Urinary bladder (tissue), 4 donors: ENCODE measurements around the gene PIMREG. TPM values are rescaled to one million over a fixed set of nuclear protein-coding genes. Genes with fewer than 3 reads are reported as not detected.

Source experiments
- DNase-seq: peaks from one replicate; pipeline ENCODE4 v3.0.0-alpha.2; 2015; ENCODE audit errors: extremely low spot score
- H3K27ac ChIP-seq: one replicate; pipeline ENCODE4 v1.5.1; 2013; ENCODE audit warnings: low read depth, mild to moderate bottlenecking, moderate library complexity
- H3K36me3 ChIP-seq: one replicate; pipeline ENCODE4 v1.6.1; 2013; ENCODE audit warnings: mild to moderate bottlenecking, moderate library complexity; ENCODE audit not compliant: insufficient read depth
- H3K4me1 ChIP-seq: one replicate; pipeline ENCODE4 v1.6.1; 2013; ENCODE audit warnings: mild to moderate bottlenecking, moderate library complexity; ENCODE audit not compliant: insufficient read depth
- H3K4me3 ChIP-seq: one replicate; pipeline ENCODE4 v1.5.1; 2013; ENCODE audit warnings: low read depth, low read length
- whole genome bisulfite sequencing: extraction: QIAGEN DNeasy Blood & Tissue Kit; methylation state at CpG from one replicate; pipeline ENCODE4 v1.1.7; 2013; 5-methylcytosine and 5-hydroxymethylcytosine counted together
- polyA plus RNA-seq: library from polyadenylated mRNA; stranded (reverse); fragments of 200-250 nt; gene quantifications from one replicate; pipeline ENCODE4 v1.2.3, GENCODE V29; 2013
- total RNA-seq: library from RNA; depleted of rRNA; stranded (reverse); fragments of >200 nt; gene quantifications from one replicate; pipeline ENCODE4 v1.2.3, GENCODE V29; 2014
- donor health status: healthy with polysubstance abuse.
- donor health status: healthy.

The PIMREG gene
- total and polyA plus RNA-seq, 2 donors: 0.41 to 14.2 TPM

DNA sequence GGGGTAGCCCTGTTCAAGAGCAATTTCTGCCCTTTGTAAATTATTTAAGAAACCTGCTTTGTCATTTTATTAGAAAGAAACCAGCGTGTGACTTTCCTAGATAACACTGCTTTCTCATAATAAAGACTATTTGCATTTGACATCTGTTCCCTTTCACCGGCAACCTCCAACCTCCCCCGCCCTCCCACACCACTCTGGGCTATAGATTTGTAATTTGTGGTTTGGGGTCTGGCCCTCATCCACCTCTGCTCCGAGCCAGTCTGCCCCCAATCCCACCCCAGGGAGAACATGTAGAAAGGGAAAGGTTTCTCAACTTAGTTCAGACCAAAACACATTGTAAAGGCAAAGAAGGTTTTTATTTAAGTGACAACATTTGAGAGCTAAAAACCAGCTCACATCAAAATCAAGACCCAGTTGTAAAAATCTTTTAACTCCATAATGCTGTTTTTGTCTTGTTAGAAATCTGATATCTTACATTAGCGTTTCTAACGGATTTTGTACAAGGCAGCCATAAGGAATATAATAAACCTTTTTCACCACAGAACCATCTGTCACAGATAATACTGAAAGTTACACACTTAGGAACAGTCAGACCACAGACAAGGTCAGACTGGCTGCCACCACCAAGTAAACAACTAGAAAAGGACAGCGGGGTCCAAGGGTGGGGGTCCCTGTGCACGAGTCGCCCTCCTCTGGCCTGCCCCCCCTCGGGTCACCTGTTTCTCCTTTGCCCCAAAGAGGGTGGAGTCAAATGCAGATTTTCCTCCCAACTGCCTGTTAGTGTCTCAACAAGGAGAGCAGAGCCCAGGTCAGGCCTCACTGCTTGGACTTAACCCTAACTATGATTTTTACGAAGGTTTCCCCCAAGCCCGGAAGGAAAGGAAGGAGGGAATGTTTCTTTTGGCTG, 6.9 kb downstream of the PIMREG start:
- 46% methylated on average over 12 of the region's 12 CpGs for WGBS
- no peak overlapping the region for H3K4me3 ChIP-seq
- H3K36me3 ChIP-seq: no peaks in the 10 kb centered on the region
- no peak for DNase-seq
- H3K4me1 ChIP-seq: no peaks in the 10 kb centered on the region
- H3K27ac ChIP-seq: no peak overlapping the region

DNA sequence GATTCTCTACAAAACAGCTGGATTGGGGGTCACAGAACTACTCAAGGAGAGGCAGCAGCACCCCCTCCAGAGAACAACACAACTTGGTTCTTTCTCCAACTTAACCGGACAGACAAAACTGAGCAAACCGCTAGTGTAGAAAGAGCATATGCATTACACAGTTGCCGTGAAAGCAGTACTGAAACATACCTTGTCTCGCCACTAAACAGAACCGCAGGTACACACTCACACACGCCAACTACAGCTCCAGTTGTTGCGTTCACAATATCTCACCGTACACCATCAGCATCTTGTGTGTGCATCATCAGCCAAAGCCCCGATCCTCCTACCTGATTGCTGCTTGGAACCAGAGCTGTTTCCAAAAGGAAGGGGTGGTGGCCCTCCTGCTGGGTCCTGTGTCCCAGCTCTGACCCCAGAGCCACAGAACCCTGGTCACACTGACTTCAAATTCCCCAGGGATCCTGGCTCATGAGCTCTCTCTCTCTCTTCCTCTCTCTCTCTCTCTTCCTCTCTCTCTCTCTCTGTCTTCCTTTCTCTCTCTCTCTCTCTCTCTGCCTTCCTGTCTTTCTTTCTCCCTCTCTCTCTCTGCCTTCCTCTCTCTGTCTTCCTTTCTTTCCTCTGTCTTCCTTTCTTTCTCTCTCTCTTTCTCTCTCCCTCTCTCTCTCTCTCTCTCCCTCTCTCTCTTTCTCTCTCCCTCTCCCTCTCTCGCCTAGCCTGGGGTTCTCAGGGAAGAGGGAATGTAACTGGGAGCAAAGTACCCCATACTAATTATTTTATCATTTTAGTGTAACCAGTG, 8.4 kb downstream of the PIMREG start:
- Histone ChIP-seq H3K4me1 (no peaks in the 10 kb centered on the region), H3K36me3 (no peaks in the 10 kb centered on the region), H3K27ac (no peak overlapping the region), H3K4me3 (no peak overlapping the region)
- DNase-seq: no peak
- 86% methylated on average over 10 of the region's 10 CpGs for WGBS

DNA sequence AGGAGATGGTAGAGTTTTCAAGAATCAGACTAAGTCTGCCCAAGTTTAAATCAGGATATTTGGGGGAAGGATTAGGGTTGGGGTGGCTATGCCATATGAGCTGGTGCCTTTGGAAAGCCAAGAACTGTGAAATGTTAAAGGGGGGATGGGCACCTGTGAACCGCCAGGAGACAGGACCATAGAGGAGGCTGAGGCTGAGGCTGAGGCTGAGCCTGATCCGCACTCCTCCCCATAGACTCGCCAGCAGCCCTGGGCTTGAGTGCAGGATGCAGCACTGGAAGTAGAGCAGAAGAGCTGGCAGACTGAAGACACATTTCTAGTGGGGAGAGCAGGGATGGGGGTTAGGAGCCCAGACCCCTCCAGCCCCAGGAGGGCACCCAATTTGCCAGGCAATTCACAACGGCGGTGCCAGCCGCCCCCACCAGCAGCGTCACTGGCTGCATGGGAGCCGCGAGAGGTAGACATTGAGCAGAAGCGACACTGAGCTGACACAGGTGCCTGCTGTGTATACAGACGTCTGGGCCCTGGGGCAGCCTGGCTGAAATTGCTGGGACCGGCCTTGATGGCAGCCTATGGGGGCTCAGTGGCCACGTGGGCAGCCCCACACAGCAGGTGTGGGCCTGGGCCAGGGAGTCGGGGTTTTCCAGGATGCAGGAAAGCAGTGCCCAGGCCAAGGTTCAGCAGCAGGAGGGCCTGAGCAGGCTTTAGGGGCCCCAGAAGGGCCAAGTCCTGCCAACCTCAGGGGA, 9.2 kb downstream of the PIMREG start:
- Histone ChIP-seq H3K27ac (no peak overlapping the region), H3K4me3 (no peak overlapping the region), H3K4me1 (no peaks in the 10 kb centered on the region), H3K36me3 (no peaks in the 10 kb centered on the region)
- 69% methylated on average over 14 of the region's 14 CpGs for WGBS
- DNase-seq: no peak

DNA sequence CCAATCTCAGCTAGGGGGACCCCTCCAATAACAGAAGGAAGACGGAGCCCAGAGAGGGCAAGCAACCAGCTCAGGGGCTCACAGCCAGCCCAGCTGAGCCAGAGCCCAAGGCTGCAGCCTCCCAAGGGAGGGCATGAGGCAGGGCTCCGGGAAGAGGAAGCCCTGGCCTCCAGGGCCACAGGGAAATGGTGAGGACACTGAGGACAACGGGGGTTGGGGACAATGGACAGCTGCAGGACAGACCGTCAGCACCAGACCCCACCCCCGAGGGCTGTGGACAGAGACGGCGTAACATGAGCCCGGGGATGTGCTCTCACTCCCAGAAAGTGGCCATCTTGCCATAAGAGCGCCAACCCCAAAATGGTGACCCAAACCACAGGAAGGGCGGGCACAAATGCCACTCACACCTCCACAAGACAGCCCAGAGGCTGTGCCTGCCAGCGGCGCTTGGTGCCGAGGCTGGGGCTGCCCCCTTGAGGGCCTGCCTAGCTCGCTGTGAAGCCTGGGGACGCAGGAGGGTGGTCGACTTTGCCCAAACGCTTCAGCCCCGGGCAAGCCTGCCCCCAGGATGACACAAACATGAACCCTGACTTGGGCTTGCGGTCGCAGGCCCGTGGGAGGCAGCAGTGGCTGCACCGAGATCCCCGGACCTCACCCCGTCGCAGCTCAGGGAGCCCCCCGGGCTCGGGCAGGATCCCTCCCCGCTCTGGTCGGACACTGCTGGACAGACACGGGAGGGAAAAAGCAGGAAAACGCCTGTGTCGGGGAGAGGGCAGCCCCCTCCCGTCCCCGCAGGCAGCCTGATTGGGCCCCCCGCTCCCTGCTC, 10.5 kb downstream of the PIMREG start:
- H3K27ac ChIP-seq: no peak overlapping the region
- 47% methylated on average over 35 of the region's 35 CpGs for WGBS
- no peaks in the 10 kb centered on the region for H3K36me3 ChIP-seq
- no peak overlapping the region for H3K4me3 ChIP-seq
- no peak for DNase-seq
- H3K4me1 ChIP-seq: no peaks in the 10 kb centered on the region

DNA sequence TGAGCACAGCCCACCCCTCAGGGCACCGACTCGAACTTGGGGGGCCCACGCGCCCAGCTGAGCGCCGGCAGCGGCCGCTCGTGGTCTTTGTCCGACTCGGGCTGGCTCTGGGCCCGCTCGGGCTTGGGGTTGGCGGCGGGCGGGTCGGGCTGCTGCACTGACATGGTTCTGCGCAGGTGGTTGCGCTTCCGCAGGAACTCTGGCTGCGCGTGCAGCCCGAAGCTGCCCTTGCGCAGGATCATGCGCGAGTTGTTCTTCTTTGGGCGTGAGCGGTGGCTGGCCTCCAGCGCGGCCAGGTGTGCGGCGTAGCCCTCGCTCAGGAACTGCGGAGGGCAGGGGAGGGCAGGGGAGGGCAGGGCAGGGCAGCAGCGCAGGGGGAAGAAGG, 11.1 kb downstream of the PIMREG start:
- DNase-seq: no peak
- Histone ChIP-seq H3K36me3 (no peaks in the 10 kb centered on the region), H3K4me1 (no peaks in the 10 kb centered on the region), H3K4me3 (no peak overlapping the region), H3K27ac (no peak overlapping the region)
- WGBS: 13% methylated on average over 35 of the region's 35 CpGs

DNA sequence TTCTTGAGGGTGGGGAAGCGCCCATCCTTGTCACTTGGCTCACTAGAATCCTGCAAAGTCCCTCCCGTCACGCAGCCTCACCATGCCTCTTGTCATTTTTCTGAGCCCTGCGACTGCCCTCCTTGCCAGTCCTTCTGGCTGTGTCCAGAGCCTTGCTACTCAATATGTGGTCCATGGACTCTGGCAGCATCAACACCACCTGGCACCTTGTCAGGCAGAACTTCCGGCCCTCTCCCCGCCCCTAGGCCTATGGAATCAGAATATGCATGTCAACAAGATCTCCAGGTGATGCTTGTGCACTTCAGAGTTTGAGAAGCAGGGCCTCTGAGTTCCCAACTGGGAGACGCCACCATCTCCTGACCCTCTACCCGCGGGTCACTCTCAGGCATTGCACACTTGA, 12.1 kb downstream of the PIMREG start:
- 93% methylated on average over 9 of the region's 9 CpGs for WGBS
- Histone ChIP-seq H3K36me3 (no peaks in the 10 kb centered on the region), H3K4me3 (no peak overlapping the region), H3K4me1 (no peaks in the 10 kb centered on the region), H3K27ac (no peak overlapping the region)
- no peak for DNase-seq

DNA sequence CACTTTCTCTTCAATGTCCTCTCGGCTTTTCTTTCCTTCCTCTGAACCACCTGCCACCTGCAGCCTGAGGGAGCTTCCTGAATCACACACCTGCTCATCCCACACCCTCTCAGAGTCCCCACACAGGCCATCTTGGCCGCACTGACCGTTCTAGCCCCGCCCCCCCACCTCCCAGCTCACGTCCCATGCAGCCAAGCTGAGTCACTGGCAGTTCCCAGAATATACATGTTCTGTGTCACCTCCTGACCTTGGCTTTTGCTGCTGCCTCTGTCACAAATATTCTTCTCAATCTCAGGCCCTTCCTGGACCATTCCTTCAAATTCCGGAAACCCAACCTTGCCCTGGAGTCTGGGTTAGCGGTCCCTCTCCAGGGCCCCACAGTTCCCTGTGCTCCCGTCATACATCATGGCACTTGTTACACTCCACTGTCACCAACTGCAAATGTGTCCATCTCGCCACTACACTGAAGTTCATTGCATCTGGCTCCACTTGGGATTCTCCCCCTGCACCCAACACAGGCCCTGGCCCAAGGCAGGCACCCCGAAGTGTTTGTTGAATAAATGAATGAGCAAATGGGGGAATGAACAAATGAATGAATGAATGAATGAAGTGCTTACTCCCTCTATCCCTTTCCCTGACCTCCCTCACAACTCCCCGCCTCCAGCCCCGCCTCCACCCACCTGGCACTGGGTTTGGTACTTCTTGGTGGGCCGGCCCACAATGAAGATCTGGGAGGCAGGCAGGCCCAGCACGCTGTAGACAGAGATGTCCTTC, 12.8 kb downstream of the PIMREG start:
- WGBS: 75% methylated on average over 14 of the region's 14 CpGs
- Histone ChIP-seq H3K4me1 (no peaks in the 10 kb centered on the region), H3K36me3 (no peaks in the 10 kb centered on the region), H3K4me3 (no peak overlapping the region), H3K27ac (no peak overlapping the region)
- DNase-seq: no peak

DNA sequence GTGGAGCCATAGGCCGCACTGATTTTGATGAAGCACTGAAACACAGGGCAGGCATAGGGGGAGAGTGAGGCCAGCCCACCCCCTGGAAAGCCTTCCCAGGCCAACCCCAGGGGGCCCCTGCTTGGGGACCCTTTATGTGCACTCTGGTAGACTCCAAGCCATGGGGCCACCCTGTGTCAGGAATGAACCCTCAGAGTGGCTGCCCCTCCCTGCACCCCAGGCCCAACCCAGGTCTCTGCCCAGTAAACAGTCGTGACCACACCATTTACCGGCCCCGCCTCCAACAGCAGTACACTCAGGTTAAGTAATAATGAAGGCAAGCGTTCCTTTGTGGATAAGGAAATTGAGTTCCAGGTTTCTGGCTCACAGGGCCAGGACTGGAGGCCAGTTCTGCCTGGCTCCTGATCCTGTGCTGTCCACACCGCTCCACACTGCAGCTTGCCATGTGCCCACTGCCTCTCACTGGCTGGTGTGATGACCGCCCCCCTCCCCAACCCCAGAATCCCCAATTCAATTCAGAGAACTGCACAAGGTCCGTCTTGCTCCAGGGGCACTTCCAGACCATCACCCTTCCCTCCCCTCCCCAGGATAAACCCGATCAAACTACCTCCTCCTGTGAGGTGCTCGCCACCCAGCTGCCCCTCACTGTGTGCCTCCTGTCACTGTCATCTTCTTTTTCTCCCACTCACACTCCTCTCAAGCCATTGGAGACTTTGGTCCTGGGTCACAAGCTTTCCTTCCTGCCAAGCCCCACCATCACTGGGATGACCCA, 13.6 kb downstream of the PIMREG start:
- no peak overlapping the region for H3K27ac ChIP-seq
- 71% methylated on average over 10 of the region's 10 CpGs for WGBS
- H3K36me3 ChIP-seq: no peaks in the 10 kb centered on the region
- no peak for DNase-seq
- no peaks in the 10 kb centered on the region for H3K4me1 ChIP-seq
- H3K4me3 ChIP-seq: no peak overlapping the region

DNA sequence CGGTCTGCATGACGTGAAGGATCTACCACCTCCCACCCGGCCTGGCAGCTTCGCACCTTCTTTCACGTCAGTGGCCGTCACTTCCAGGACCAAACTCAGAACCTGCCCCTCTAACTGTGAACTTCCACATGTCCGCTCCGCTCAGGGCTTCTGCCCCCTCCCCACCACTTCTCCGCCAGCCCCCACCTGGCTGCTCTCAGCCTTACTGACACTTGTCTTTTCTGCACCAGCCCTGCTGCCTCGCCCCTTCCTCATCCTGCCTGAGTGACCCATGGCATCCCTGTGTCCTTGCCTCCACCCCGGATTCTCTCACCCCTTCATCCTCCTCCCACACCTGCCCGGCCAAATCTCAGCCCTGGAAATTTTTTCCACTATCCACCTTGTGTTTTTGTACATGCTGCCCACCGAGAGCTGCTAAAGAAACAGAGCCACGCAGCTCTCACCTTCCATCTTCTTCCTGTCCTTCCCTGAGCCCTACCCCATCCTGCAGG, 14.2 kb downstream of the PIMREG start:
- no peak for DNase-seq
- no peak overlapping the region for H3K27ac ChIP-seq
- no peaks in the 10 kb centered on the region for H3K36me3 ChIP-seq
- 79% methylated on average over 14 of the region's 14 CpGs for WGBS
- H3K4me1 ChIP-seq: no peaks in the 10 kb centered on the region
- no peak overlapping the region for H3K4me3 ChIP-seq

DNA sequence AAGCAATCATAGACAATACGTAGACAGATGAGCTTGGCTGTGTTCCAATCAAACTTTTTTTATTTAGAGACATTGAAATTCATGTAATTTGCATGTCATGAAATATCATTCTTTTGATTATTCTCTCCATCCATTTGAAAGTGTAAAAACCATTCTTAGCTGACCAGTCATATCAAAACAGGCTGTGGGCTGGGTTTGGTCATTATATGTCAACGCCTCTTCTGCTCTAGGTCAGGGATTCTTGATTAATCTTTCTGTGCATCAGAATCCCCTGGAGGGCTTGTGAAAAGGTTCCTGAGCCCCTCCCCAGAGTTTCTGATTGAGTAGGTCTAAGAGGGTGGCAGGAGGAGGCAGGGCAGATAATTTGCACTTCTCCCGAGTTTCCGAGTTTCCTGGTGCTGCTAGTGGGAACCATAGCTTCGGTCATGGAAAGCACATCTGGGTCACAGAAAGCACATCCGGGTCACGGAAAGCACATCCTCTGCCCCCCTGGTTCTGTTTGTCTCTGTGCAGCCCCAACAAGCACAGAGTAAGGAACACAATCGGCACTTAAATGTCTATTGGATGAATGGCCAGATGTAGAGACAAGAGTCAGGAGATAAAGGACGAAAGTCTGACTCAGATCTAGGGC, 16.4 kb downstream of the PIMREG start:
- no peak for DNase-seq
- no peaks in the 10 kb centered on the region for H3K4me1 ChIP-seq
- no peak overlapping the region for H3K4me3 ChIP-seq
- 79% methylated on average over 9 of the region's 9 CpGs for WGBS
- no peak overlapping the region for H3K27ac ChIP-seq
- H3K36me3 ChIP-seq: no peaks in the 10 kb centered on the region

DNA sequence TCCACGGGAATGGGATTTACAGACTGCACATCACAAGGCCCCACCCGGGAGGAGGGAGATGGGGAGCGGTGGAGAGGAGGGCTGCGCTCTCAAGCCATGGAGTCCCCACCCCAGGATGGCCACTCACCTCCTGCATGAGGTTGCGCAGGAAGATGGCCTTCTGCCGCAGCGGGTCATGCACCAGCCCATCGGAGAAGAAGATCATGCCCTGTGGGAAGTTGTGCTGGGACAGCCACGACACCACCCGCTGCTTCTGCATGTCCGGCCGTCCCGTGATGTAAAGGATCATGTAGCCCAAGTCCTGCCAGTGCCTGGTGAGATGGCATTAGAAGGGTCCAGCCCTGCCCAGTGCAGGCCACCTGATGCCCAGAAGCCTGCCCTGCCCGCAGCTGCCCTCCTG, 17.0 kb downstream of the PIMREG start:
- Histone ChIP-seq H3K36me3 (no peaks in the 10 kb centered on the region), H3K4me3 (no peak overlapping the region)

More for the DNA sequence above, 17.0 kb downstream of the PIMREG start:
- no peaks in the 10 kb centered on the region for H3K4me1 ChIP-seq
- 91% methylated on average over 14 of the region's 14 CpGs for WGBS
- H3K27ac ChIP-seq: no peak overlapping the region
- DNase-seq: no peak
